H4 (cell line): ENCODE data around the gene PTGER1. TPM values are rescaled to one million over a fixed set of nuclear protein-coding genes. Genes with fewer than 3 reads are reported as not detected.

Experiments
- DNase-seq: peaks from one replicate; pipeline ENCODE4 v3.0.0-alpha.2; 2015; ENCODE audit warnings: low spot score
- total RNA-seq: library from RNA; depleted of rRNA; stranded (reverse); fragments of >200 nt; shearing (Covaris generic); gene quantifications from 2 replicates; pipeline ENCODE4 v1.2.3, GENCODE V29; 2014

Gene PTGER1
- total RNA-seq, 1 experiment from 2014 or later = not detected

- no peak for DNase-seq
These were observed 27.4 kb upstream of the PTGER1 start for GRCh38 chr19:14502334-14503092.

- DNase-seq = no peak
These were observed 22.2 kb upstream of the PTGER1 start for GRCh38 chr19:14497228-14497921.

GRCh38 chr19:14496834-14497227 lies 21.7 kb upstream of the PTGER1 start:
- no peak for DNase-seq

GRCh38 chr19:14496029-14496833 lies 21.1 kb upstream of the PTGER1 start, which contains the start of gene GIPC1:
Gene GIPC1, minus strand, starts transcription at chr19:14496127. Its CDS starts 13,151 bp downstream, at chr19:14482976.
- peak; percentile 99 for DNase-seq

- no peak for DNase-seq
These were observed 20.5 kb upstream of the PTGER1 start for GRCh38 chr19:14495672-14496028.

GRCh38 chr19:14494910-14495671 lies 19.9 kb upstream of the PTGER1 start:
- DNase-seq = no peak

GRCh38 chr19:14494411-14494810 lies 19.3 kb upstream of the PTGER1 start:
- DNase-seq = no peak

GRCh38 chr19:14492756-14493337 lies 17.7 kb upstream of the PTGER1 start:
- DNase-seq = no peak

GRCh38 chr19:14487370-14488125 lies 12.4 kb upstream of the PTGER1 start:
- DNase-seq = no peak

- no peak for DNase-seq
These were observed 7.2 kb upstream of the PTGER1 start for GRCh38 chr19:14482172-14482941.

GRCh38 chr19:14480700-14481079 lies 5.5 kb upstream of the PTGER1 start:
- DNase-seq = no peak

GRCh38 chr19:14479975-14480699 lies 5.0 kb upstream of the PTGER1 start:
- DNase-seq = no peak

GRCh38 chr19:14479309-14479974 lies 4.3 kb upstream of the PTGER1 start:
- DNase-seq = no peak

- DNase-seq = no peak
These were observed 3.0 kb upstream of the PTGER1 start for GRCh38 chr19:14478113-14478545.

- no peak for DNase-seq
These were observed 2.4 kb upstream of the PTGER1 start for GRCh38 chr19:14477418-14478112.

- peak; percentile 67 for DNase-seq
These were observed 1.7 kb upstream of the PTGER1 start for GRCh38 chr19:14476673-14477401.

GRCh38 chr19:14476327-14476672 lies 1.1 kb upstream of the PTGER1 start:
- no peak for DNase-seq
